Activated naive CD8-positive, alpha-beta T cell treated with anti-CD3 and anti-CD28 coated beads, Interleukin-2, amount 50 U/mL, for 24 hours (primary cell): Measurements from ENCODE around the gene KDM2A.
A peak's percentile ranks its signal among the peaks of the same experiment; 100 is the strongest.

Experiments
- ATAC-seq: fragments of 150-1000 bp; cut with Tn5 transposase; one replicate; pipeline ENCODE4 v1.10.0; 2021
- DNase-seq: peaks from one replicate; pipeline ENCODE4 v3.0.0; 2021
- H3K27ac Mint-ChIP-seq: one replicate; pipeline ENCODE4 v1.8.0; 2021; ENCODE audit warnings: mild to moderate bottlenecking, mixed read lengths
- H3K27me3 Mint-ChIP-seq: one replicate; pipeline ENCODE4 v1.8.0; 2021; ENCODE audit warnings: mixed read lengths
- H3K36me3 Mint-ChIP-seq: one replicate; pipeline ENCODE4 v1.8.0; 2021; ENCODE audit warnings: low read depth, mixed read lengths
- H3K4me1 Mint-ChIP-seq: one replicate; pipeline ENCODE4 v1.8.0; 2021; ENCODE audit warnings: mixed read lengths
- H3K4me3 Mint-ChIP-seq: one replicate; pipeline ENCODE4 v1.8.0; 2021; ENCODE audit warnings: mild to moderate bottlenecking, moderate library complexity, mixed read lengths
- H3K9me3 Mint-ChIP-seq: one replicate; pipeline ENCODE4 v1.8.0; 2021; ENCODE audit warnings: mixed read lengths

KDM2A gene

GRCh38 chr11:67262731-67263675, 143.9 kb downstream of the KDM2A start:
- Mint-ChIP-seq H3K27me3 (peaks cover 2% of the 10 kb centered on the region), H3K9me3 (no peaks in the 10 kb centered on the region), H3K36me3 (peaks cover 10% of the 10 kb centered on the region), H3K27ac (peak overlapping the region; percentile 82), H3K4me3 (peak overlapping the region; percentile 76), H3K4me1 (peaks cover 60% of the 10 kb centered on the region)
- ATAC-seq (peak; percentile 65), DNase-seq (peak; percentile 86)

- no peaks in the 10 kb centered on the region for H3K9me3 Mint-ChIP-seq
- peaks cover 2% of the 10 kb centered on the region for H3K27me3 Mint-ChIP-seq
- DNase-seq (no peak), ATAC-seq (no peak)
- H3K4me3 Mint-ChIP-seq: peak overlapping the region; percentile 48
- peaks cover 21% of the 10 kb centered on the region for H3K36me3 Mint-ChIP-seq
- peaks cover 67% of the 10 kb centered on the region for H3K4me1 Mint-ChIP-seq
- H3K27ac Mint-ChIP-seq: peak overlapping the region; percentile 80
Observed at GRCh38 chr11:67264260-67264659, 145.2 kb downstream of the KDM2A start.

GRCh38 chr11:67264877-67265632, 146.0 kb downstream of the KDM2A start:
- Mint-ChIP-seq H3K27ac (peak overlapping the region; percentile 80), H3K27me3 (peaks cover 2% of the 10 kb centered on the region), H3K9me3 (no peaks in the 10 kb centered on the region), H3K36me3 (peaks cover 28% of the 10 kb centered on the region), H3K4me3 (peak overlapping the region; percentile 77), H3K4me1 (peaks cover 75% of the 10 kb centered on the region)
- ATAC-seq: peak; percentile 16
- DNase-seq: peak; percentile 35

- DNase-seq (peak; percentile 88), ATAC-seq (peak; percentile 21)
- H3K4me3 Mint-ChIP-seq: peak overlapping the region; percentile 77
- peaks cover 2% of the 10 kb centered on the region for H3K27me3 Mint-ChIP-seq
- peaks cover 36% of the 10 kb centered on the region for H3K36me3 Mint-ChIP-seq
- peak overlapping the region; percentile 83 for H3K27ac Mint-ChIP-seq
- no peaks in the 10 kb centered on the region for H3K9me3 Mint-ChIP-seq
- peaks cover 81% of the 10 kb centered on the region for H3K4me1 Mint-ChIP-seq
Observed at GRCh38 chr11:67265633-67266448, 146.8 kb downstream of the KDM2A start.

- no peak for DNase-seq
- no peaks in the 10 kb centered on the region for H3K9me3 Mint-ChIP-seq
- peaks cover 2% of the 10 kb centered on the region for H3K27me3 Mint-ChIP-seq
- ATAC-seq: no peak
- H3K4me1 Mint-ChIP-seq: peaks cover 85% of the 10 kb centered on the region
- peak within 1 kb of the TSS; percentile 100 for H3K27ac Mint-ChIP-seq
- H3K36me3 Mint-ChIP-seq: peaks cover 42% of the 10 kb centered on the region
- peak within 1 kb of the TSS; percentile 95 for H3K4me3 Mint-ChIP-seq
Observed at GRCh38 chr11:67266449-67267187, 147.6 kb downstream of the KDM2A start, which contains the start of gene GRK2. TSS of gene GRK2 (plus strand) at chr11:67266473. CDS start at chr11:67266700, 227 bp downstream.

GRCh38 chr11:67267188-67268080, 148.4 kb downstream of the KDM2A start:
- ATAC-seq (no peak), DNase-seq (no peak)
- H3K4me3 Mint-ChIP-seq: peak overlapping the region; percentile 95
- H3K27ac Mint-ChIP-seq: peak overlapping the region; percentile 100
- peaks cover 86% of the 10 kb centered on the region for H3K4me1 Mint-ChIP-seq
- H3K9me3 Mint-ChIP-seq: no peaks in the 10 kb centered on the region
- peaks cover 43% of the 10 kb centered on the region for H3K36me3 Mint-ChIP-seq
- H3K27me3 Mint-ChIP-seq: peaks cover 2% of the 10 kb centered on the region

GRCh38 chr11:67268081-67268961, 149.3 kb downstream of the KDM2A start:
- ATAC-seq: peak; percentile 61
- Mint-ChIP-seq H3K27me3 (no peaks in the 10 kb centered on the region), H3K36me3 (peaks cover 48% of the 10 kb centered on the region), H3K4me1 (peaks cover 86% of the 10 kb centered on the region), H3K4me3 (peak overlapping the region; percentile 95), H3K9me3 (no peaks in the 10 kb centered on the region), H3K27ac (peak overlapping the region; percentile 100)
- peak; percentile 75 for DNase-seq

GRCh38 chr11:67268962-67269268, 149.9 kb downstream of the KDM2A start:
- peaks cover 86% of the 10 kb centered on the region for H3K4me1 Mint-ChIP-seq
- ATAC-seq: no peak
- no peak for DNase-seq
- no peaks in the 10 kb centered on the region for H3K27me3 Mint-ChIP-seq
- H3K36me3 Mint-ChIP-seq: peaks cover 50% of the 10 kb centered on the region
- H3K4me3 Mint-ChIP-seq: peak overlapping the region; percentile 95
- no peaks in the 10 kb centered on the region for H3K9me3 Mint-ChIP-seq
- H3K27ac Mint-ChIP-seq: peak overlapping the region; percentile 100

GRCh38 chr11:67269401-67270255, 150.6 kb downstream of the KDM2A start:
- Mint-ChIP-seq H3K27ac (peak overlapping the region; percentile 100), H3K27me3 (no peaks in the 10 kb centered on the region), H3K36me3 (peaks cover 53% of the 10 kb centered on the region), H3K9me3 (no peaks in the 10 kb centered on the region), H3K4me1 (peaks cover 86% of the 10 kb centered on the region), H3K4me3 (peak overlapping the region; percentile 95)
- DNase-seq (no peak), ATAC-seq (no peak)

GRCh38 chr11:67270256-67271204, 151.5 kb downstream of the KDM2A start:
- Mint-ChIP-seq H3K9me3 (no peaks in the 10 kb centered on the region), H3K36me3 (peaks cover 57% of the 10 kb centered on the region), H3K4me1 (peaks cover 86% of the 10 kb centered on the region), H3K4me3 (peak overlapping the region; percentile 95), H3K27me3 (no peaks in the 10 kb centered on the region), H3K27ac (peak overlapping the region; percentile 100)
- no peak for ATAC-seq
- DNase-seq: peak; percentile 22

GRCh38 chr11:67271205-67271540, 152.1 kb downstream of the KDM2A start:
- Mint-ChIP-seq H3K4me3 (peak overlapping the region; percentile 95), H3K4me1 (peaks cover 87% of the 10 kb centered on the region), H3K27ac (peak overlapping the region; percentile 100), H3K9me3 (no peaks in the 10 kb centered on the region), H3K27me3 (no peaks in the 10 kb centered on the region), H3K36me3 (peaks cover 59% of the 10 kb centered on the region)
- no peak for DNase-seq
- no peak for ATAC-seq
